NAMALWA (cell line): ENCODE data around the gene MTOR.

ENCODE experiments used
- DNase-seq: peaks from one replicate; pipeline ENCODE4 v3.0.0-alpha.2; 2015; ENCODE audit warnings: low spot score

Gene MTOR

DNA sequence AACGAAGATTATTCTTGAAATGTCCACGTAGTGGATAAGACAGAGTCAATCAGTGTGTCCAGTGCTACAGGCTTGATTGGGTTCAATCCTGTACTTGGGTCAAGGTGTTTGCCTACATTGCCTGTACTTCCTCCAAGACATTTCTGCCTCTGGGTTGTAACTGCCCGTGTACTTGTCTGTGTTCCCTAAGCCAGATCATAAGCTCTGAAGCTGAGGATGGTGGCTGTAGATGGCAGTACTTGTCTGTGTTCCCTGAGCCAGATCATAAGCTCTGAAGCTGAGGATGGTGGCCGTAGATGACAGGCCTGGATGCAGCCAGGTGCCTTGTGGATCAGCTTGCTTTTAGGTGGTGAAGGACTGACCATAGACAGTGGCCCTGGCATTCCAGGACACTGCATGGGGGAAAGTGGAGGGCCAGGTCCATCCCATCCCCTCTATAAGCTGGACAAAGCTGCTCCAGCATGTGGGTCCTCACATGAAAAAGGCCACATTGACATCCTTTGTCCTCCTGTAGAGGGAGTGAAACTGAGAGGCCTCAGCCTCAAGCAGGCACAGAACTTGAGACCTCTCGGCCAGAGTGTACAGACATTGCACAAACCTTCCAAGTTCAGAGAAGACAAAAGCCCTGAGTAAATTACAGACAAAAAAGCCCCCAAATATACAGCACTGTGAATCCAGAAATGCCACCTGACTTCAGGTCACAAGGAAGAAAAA is 200.5 kb downstream of the MTOR start:
- no peak for DNase-seq

DNA sequence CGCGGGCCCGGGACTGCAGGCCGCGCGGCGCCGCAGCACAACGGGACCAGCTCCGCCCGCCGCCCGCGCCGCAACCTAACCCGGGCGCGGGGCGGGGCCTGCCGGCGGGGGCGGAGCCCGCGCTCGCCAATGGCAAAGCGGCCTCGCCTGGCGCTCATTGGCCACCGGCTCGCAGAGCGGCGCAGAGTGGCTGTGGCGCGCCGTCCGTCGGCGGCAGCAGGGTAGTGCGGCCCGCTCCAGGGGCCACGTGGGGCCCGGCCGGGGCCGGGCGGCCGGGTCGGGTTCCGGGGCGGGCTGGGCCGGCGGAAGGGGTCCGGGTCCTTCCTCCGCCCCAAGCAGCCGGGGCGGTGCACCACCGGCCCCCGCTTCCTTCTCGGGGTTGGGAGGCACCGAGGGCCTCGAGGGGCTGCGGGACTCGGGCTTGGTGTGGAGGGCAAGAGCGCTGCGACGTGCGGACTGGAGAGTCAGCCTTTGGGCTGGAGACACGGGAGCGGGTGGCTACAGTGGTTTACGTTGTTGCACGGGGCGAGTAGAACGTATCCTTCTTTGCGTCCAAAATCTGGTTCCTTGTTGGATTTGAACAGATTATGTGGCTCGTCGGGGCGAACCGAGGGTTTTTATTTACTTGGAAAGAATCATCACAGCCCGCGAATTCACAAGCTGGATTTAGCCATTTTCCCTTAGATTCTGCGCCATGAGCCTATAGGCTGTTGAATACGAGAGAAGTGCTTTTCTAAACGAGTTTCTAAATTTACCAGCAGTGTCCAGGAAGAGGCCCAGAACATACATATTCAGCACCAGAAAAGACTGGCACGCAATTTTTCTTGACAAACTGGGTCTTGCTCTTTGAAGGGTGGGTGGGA is 202.2 kb downstream of the MTOR start, which contains the start of gene SRM:
TSS of gene SRM (minus strand) at position 51 of the 863 bp plus-strand sequence. CDS start 75 bp downstream, outside the sequence.
- peak; percentile 97 for DNase-seq

DNA sequence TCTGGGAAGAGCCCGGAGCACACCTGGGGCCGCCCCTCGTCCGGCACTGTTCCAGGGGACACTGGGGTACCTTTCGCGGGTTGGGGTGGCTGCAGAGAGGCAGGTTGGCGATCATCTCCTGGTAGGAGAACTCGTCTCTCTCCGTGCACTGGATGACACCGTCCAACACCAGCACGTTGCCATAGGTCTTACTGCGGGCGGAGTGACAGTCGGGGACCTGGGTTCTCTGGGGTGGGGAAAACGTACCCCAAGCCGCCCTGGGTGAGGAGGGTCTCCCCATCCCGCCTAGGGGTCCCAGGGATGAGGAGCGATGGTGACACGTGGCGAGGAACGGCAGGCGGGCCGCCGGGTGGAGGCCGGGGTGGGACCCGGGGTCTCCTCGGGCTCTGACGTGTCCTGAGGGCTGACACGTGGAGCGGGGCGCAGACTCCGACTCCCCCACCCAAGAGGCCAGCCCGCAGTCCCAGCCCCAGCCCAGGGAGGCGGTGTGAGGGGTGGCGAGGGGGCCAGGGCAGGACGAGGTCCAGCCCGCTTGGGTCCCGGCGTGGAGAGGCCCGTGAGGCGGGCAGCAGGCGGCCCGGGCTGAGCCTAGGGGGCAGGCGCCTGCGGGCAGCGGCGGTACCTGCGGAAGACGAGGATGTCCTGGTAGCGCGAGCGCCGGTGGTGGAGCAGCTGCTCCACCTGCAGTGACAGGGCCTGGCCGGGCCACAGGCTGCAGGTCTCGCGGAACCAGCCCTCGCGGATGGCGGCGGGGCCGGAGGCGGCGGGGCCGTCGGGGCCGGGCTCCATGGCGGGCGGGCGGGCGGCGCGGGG is 203.0 kb downstream of the MTOR start:
- DNase-seq, result peak; percentile 57

DNA sequence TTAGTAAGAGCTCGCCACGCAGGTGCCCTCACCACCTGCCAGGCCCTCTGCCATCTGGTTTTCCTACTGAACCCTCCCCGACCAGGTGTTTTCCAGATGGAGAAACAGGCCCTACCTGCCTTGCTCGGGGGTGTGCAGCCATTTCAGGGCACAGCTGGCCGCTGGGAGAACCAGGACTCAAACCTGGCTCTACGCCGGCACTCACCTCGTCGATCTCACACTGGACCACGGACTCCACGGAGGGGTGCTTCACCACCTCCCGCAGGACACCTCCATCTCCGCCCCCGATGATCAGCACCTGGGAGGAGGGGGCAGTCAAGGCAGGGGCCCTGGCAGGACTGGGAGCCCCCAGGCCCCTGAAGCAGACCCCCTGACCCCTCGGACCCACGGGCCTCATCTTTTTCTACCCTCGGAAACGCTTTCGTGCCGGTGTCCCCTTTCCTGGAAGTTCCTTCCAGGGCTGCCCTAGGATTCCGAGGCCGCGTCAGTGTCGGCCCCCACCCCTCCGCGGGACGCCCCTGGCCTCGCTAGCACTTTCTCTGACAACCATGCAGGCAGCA is 203.7 kb downstream of the MTOR start:
- no peak for DNase-seq

DNA sequence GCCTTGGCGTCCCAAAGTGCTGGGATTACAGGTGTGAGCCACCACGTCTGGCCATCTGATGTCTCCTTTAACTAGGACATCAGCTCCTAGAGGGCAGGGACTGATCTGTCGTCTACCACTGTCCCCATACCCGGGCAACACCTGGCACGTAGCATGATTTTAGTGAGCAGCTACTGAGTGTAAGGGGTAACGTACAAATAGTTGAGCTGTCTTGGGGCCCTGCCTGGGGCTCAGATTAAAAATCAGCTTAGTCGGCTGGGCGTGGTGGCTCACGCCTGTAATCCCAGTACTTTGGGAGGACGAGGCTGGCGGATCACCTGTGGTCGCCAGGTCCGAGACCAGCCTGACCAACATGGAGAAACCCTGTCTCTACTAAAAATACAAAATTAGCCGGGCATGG is 204.3 kb downstream of the MTOR start:
- no peak for DNase-seq

DNA sequence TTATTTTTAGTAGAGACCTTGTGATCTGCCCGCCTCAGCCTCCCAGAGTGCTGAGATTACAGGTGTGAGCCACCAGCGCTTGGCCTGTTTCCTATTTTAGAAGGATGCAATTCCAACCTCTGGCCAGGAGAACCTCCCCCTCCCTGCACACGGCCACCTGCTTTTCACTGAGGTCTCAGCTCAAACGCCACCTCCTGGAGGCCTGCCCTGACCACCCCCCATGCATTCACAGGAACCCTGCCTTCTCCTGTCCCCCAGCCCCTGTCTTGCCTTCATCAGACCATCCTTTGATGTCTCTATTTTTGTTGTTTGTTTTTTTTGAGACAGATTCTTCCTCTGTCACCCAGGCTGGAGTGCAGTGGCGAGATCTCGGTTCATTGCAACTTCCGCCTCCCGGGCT is 204.9 kb downstream of the MTOR start:
- DNase-seq, result no peak
